DOHH2 (cell line): Measurements from ENCODE around the gene LEKR1.

Experiments used
- EZH2phosphoT487 ChIP-seq: fragments of 200-600 bp; sonication (generic); IDR thresholded peaks from 2 replicates; pipeline ENCODE4 v1.6.1; 2017; ENCODE audit warnings: borderline replicate concordance, mild to moderate bottlenecking, antibody characterized with exemption, low read length, moderate library complexity, mixed read lengths
- TF ChIP-seq, protein P1 (sequence below): fragments of 200-600 bp; sonication (generic); IDR thresholded peaks from one replicate; pipeline ENCODE4 v1.5.1; 2014; ENCODE audit warnings: antibody characterized with exemption, mild to moderate bottlenecking, low read depth, low read length; ENCODE audit not compliant: poor library complexity, severe bottlenecking

DNA sequence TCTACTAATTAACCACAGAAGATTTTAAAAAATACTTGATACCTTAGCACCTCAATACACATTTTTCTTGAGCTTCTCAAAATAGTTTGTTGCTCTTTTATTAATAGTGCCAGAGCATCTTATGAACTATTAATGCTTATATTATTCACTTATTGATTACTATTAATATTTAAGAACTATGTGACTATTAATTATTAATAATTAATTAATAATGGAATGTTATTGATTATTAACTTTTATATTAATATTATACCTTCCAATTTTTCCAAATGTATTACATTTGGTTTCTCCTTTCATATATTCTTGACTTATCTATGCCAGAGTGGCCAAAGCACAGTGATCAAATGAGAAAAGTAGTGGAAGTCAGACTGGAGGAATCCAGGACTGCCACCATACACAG lies 195.5 kb downstream of the LEKR1 start:
- TF ChIP-seq, protein P1, sequence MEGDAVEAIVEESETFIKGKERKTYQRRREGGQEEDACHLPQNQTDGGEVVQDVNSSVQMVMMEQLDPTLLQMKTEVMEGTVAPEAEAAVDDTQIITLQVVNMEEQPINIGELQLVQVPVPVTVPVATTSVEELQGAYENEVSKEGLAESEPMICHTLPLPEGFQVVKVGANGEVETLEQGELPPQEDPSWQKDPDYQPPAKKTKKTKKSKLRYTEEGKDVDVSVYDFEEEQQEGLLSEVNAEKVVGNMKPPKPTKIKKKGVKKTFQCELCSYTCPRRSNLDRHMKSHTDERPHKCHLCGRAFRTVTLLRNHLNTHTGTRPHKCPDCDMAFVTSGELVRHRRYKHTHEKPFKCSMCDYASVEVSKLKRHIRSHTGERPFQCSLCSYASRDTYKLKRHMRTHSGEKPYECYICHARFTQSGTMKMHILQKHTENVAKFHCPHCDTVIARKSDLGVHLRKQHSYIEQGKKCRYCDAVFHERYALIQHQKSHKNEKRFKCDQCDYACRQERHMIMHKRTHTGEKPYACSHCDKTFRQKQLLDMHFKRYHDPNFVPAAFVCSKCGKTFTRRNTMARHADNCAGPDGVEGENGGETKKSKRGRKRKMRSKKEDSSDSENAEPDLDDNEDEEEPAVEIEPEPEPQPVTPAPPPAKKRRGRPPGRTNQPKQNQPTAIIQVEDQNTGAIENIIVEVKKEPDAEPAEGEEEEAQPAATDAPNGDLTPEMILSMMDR, result no peak
- no peak for TF ChIP-seq EZH2phosphoT487
